OCI-LY7 (cell line): ENCODE data around the gene RBP3.

Source experiments
- EZH2phosphoT487 ChIP-seq: fragments of 200-600 bp; sonication (generic); IDR thresholded peaks from 2 replicates; pipeline ENCODE4 v1.6.1; 2018; ENCODE audit warnings: low read depth, borderline replicate concordance, mild to moderate bottlenecking, mixed run types, antibody characterized with exemption, low read length, moderate library complexity, mixed read lengths
- TF ChIP-seq, protein P1 (sequence below): fragments of 200-600 bp; sonication (generic); conservative IDR thresholded peaks from 2 replicates; pipeline ENCODE4 v1.5.1; 2014; ENCODE audit warnings: mild to moderate bottlenecking, antibody characterized with exemption, low read length, moderate library complexity, mixed read lengths

DNA sequence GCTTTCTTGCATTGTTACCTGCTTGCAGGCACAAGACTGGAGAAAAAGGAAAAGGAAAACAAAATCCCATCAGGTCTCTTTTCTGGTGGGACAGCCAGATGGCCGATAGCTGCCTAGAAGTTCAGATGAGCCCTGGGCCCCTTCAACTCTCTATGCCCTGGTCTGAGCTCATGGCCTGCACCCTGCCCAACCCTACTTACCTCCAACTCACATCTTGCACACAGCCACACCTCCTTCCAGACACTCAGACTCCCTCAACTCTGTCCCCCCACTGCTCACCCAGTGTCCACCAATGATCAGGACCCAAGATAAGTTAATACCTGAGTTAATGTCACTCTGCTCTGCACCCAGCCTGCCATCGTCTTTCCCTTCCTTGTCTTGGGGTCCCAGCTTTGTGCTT is 10.9 kb downstream of the RBP3 start:
- TF ChIP-seq, protein P1, sequence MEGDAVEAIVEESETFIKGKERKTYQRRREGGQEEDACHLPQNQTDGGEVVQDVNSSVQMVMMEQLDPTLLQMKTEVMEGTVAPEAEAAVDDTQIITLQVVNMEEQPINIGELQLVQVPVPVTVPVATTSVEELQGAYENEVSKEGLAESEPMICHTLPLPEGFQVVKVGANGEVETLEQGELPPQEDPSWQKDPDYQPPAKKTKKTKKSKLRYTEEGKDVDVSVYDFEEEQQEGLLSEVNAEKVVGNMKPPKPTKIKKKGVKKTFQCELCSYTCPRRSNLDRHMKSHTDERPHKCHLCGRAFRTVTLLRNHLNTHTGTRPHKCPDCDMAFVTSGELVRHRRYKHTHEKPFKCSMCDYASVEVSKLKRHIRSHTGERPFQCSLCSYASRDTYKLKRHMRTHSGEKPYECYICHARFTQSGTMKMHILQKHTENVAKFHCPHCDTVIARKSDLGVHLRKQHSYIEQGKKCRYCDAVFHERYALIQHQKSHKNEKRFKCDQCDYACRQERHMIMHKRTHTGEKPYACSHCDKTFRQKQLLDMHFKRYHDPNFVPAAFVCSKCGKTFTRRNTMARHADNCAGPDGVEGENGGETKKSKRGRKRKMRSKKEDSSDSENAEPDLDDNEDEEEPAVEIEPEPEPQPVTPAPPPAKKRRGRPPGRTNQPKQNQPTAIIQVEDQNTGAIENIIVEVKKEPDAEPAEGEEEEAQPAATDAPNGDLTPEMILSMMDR: no peak
- TF ChIP-seq EZH2phosphoT487: no peak
